Measurements from ENCODE around the gene PRDM16. TPM values are rescaled to one million over a fixed set of nuclear protein-coding genes. Genes with fewer than 3 reads are reported as not detected.

The PRDM16 gene
- total and polyA plus RNA-seq, 2 experiments from 2014 or later: 0.14 to 0.16 TPM

DNA sequence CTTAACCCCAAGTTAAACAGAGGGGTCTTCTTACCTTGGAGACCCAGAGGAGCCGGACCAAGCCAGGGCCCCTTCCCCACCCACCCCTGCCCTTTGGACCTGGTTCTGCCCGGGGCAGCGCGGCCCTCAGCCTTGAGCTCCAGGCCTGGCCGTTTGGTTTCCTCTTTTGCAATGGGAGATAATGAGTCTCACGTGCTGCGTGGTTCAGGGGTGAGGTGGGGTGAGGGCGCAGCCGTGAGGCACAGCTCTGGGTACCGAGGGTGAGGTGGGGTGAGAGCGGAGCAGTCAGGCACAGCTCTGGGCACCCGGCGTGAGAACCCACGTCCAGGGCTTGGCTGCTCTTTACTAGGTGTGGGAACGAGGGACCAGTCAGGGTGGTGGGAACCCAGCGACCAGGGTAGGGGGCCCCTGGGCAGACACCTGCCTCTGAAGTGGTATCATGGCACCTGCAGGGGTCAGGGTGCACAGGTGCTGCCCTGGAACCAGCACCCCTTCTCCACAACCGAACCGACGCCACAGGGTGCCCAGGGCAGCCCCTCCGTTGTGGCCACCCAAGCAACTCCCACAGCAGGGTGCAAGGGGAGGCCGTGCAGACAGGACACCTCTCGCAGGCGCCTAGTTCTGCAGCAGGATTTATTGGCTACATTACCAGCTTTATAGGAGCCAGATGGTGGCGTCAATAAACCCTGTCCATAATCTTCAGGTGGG, 182.2 kb downstream of the PRDM16 start:
- no peak for TF ChIP-seq ZNF331 (CRISPR knock-in tag; IDR thresholded peaks at IDR 0.05; ENCODE audit: low read depth)
- TF ChIP-seq EZH2 (IDR thresholded peaks at IDR 0.05; ENCODE audit: low read depth, unreplicated experiment): no peak
- Histone ChIP-seq H3K27ac (ENCODE audit: low read depth) (no peak overlapping the region), H3K4me2 (no peak overlapping the region), H3K79me2 (replicated peaks; ENCODE audit: insufficient read depth) (no peaks in the 10 kb centered on the region), H3K36me3 (ENCODE audit: insufficient read depth) (no peaks in the 10 kb centered on the region), H3K4me3 (no peak overlapping the region), H3F3A (replicated peaks; ENCODE audit: low read depth) (0 out of 2 replicates have a peak, but pooled peaks cover 2% of the 10 kb centered on the region), H4K20me1 (replicated peaks; ENCODE audit: insufficient read depth) (no peaks in the 10 kb centered on the region), H3K4me1 (ENCODE audit: insufficient read depth) (peaks cover 15% of the 10 kb centered on the region; the same call in 1 of the 2 replicates), H3K27me3 (ENCODE audit: insufficient read depth) (no peaks in the 10 kb centered on the region; the same call in 1 of the 2 replicates), H2AFZ (no peak overlapping the region), H3K9me2 (ENCODE audit: insufficient read depth) (no peaks in the 10 kb centered on the region)
- Mint-ChIP-seq H3K36me3 (ENCODE audit: low read depth) (no peaks in the 10 kb centered on the region), H3K27me3 (ENCODE audit: insufficient read depth, low read depth, poor library complexity) (peaks cover 13% of the 10 kb centered on the region), H3K4me1 (peaks cover 16% of the 10 kb centered on the region), H3K27ac (no peak overlapping the region), H3K4me3 (no peak overlapping the region), H3K9me3 (no peaks in the 10 kb centered on the region; the same call in 2 of the 3 replicates)
- DNase-seq (ENCODE audit: low spot score) (no peak), ATAC-seq (no peak)

DNA sequence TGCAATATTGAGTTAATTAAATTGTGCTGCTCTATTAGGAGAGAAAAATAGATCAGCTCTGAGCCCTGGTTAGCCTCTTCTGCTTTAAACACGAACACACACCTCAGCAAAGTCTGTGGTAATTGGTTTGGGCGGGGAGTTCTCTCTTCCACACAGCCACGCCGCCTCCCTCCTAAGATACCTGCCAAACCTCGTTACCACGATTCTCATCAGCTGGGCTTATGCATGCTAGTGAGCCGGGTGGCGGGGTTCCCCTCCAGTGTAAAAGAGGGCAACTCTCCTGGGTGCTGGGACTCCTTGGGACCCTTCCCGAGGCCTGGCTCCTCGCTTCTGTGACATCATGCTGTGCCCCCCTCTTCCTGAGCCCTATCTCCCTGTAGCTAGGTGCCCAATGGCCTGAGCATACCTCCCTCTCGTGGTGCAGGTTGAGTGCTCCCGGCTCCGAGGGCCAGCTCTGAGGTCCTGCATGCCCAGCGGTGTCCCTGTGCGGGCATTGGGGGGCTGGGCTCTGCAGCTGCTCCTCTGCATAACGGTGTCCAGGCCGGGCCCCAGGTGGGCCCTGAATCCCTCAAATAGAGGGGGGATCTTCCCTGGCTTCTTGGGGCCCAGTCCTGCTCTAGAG, 182.9 kb downstream of the PRDM16 start:
- Mint-ChIP-seq H3K4me3 (no peak overlapping the region), H3K4me1 (peaks cover 15% of the 10 kb centered on the region), H3K36me3 (ENCODE audit: low read depth) (no peaks in the 10 kb centered on the region), H3K9me3 (no peaks in the 10 kb centered on the region; the same call in 2 of the 3 replicates), H3K27ac (no peak overlapping the region), H3K27me3 (ENCODE audit: insufficient read depth, low read depth, poor library complexity) (peaks cover 14% of the 10 kb centered on the region)
- no peak overlapping the region for H3K27ac ChIP-seq (ENCODE audit: low read depth)
- no peaks in the 10 kb centered on the region; the same call in 1 of the 2 replicates for H3K27me3 ChIP-seq (ENCODE audit: insufficient read depth)
- no peaks in the 10 kb centered on the region for H3K9me2 ChIP-seq (ENCODE audit: insufficient read depth)
- H3K4me1 ChIP-seq (ENCODE audit: insufficient read depth): peaks cover 15% of the 10 kb centered on the region; the same call in 1 of the 2 replicates
- H2AFZ ChIP-seq: no peak overlapping the region
- H3K36me3 ChIP-seq (ENCODE audit: insufficient read depth): no peaks in the 10 kb centered on the region
- no peak overlapping the region for H3K4me3 ChIP-seq
- H4K20me1 ChIP-seq (replicated peaks; ENCODE audit: insufficient read depth): no peaks in the 10 kb centered on the region
- 0 out of 2 replicates have a peak, but pooled peaks cover 2% of the 10 kb centered on the region for H3F3A ChIP-seq (replicated peaks; ENCODE audit: low read depth)
- H3K4me2 ChIP-seq: no peak overlapping the region
- H3K79me2 ChIP-seq (replicated peaks; ENCODE audit: insufficient read depth): no peaks in the 10 kb centered on the region
- DNase-seq (ENCODE audit: low spot score): no peak
- no peak for ATAC-seq
- TF ChIP-seq, protein P1, sequence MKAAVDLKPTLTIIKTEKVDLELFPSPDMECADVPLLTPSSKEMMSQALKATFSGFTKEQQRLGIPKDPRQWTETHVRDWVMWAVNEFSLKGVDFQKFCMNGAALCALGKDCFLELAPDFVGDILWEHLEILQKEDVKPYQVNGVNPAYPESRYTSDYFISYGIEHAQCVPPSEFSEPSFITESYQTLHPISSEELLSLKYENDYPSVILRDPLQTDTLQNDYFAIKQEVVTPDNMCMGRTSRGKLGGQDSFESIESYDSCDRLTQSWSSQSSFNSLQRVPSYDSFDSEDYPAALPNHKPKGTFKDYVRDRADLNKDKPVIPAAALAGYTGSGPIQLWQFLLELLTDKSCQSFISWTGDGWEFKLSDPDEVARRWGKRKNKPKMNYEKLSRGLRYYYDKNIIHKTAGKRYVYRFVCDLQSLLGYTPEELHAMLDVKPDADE (IDR thresholded peaks at IDR 0.05): no peak
- no peak for TF ChIP-seq NANOG (IDR thresholded peaks at IDR 0.05; ENCODE audit: borderline replicate concordance)
- TF ChIP-seq EZH2 (IDR thresholded peaks at IDR 0.05; ENCODE audit: low read depth, unreplicated experiment): no peak
- TF ChIP-seq, protein P2, sequence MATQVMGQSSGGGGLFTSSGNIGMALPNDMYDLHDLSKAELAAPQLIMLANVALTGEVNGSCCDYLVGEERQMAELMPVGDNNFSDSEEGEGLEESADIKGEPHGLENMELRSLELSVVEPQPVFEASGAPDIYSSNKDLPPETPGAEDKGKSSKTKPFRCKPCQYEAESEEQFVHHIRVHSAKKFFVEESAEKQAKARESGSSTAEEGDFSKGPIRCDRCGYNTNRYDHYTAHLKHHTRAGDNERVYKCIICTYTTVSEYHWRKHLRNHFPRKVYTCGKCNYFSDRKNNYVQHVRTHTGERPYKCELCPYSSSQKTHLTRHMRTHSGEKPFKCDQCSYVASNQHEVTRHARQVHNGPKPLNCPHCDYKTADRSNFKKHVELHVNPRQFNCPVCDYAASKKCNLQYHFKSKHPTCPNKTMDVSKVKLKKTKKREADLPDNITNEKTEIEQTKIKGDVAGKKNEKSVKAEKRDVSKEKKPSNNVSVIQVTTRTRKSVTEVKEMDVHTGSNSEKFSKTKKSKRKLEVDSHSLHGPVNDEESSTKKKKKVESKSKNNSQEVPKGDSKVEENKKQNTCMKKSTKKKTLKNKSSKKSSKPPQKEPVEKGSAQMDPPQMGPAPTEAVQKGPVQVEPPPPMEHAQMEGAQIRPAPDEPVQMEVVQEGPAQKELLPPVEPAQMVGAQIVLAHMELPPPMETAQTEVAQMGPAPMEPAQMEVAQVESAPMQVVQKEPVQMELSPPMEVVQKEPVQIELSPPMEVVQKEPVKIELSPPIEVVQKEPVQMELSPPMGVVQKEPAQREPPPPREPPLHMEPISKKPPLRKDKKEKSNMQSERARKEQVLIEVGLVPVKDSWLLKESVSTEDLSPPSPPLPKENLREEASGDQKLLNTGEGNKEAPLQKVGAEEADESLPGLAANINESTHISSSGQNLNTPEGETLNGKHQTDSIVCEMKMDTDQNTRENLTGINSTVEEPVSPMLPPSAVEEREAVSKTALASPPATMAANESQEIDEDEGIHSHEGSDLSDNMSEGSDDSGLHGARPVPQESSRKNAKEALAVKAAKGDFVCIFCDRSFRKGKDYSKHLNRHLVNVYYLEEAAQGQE (IDR thresholded peaks at IDR 0.05; ENCODE audit: unreplicated experiment): no peak
- TF ChIP-seq POLR2AphosphoS5 (IDR thresholded peaks at IDR 0.05; ENCODE audit: low read depth): no peak
- no peak for TF ChIP-seq ZNF331 (CRISPR knock-in tag; IDR thresholded peaks at IDR 0.05; ENCODE audit: low read depth)
- TF ChIP-seq, protein P3, sequence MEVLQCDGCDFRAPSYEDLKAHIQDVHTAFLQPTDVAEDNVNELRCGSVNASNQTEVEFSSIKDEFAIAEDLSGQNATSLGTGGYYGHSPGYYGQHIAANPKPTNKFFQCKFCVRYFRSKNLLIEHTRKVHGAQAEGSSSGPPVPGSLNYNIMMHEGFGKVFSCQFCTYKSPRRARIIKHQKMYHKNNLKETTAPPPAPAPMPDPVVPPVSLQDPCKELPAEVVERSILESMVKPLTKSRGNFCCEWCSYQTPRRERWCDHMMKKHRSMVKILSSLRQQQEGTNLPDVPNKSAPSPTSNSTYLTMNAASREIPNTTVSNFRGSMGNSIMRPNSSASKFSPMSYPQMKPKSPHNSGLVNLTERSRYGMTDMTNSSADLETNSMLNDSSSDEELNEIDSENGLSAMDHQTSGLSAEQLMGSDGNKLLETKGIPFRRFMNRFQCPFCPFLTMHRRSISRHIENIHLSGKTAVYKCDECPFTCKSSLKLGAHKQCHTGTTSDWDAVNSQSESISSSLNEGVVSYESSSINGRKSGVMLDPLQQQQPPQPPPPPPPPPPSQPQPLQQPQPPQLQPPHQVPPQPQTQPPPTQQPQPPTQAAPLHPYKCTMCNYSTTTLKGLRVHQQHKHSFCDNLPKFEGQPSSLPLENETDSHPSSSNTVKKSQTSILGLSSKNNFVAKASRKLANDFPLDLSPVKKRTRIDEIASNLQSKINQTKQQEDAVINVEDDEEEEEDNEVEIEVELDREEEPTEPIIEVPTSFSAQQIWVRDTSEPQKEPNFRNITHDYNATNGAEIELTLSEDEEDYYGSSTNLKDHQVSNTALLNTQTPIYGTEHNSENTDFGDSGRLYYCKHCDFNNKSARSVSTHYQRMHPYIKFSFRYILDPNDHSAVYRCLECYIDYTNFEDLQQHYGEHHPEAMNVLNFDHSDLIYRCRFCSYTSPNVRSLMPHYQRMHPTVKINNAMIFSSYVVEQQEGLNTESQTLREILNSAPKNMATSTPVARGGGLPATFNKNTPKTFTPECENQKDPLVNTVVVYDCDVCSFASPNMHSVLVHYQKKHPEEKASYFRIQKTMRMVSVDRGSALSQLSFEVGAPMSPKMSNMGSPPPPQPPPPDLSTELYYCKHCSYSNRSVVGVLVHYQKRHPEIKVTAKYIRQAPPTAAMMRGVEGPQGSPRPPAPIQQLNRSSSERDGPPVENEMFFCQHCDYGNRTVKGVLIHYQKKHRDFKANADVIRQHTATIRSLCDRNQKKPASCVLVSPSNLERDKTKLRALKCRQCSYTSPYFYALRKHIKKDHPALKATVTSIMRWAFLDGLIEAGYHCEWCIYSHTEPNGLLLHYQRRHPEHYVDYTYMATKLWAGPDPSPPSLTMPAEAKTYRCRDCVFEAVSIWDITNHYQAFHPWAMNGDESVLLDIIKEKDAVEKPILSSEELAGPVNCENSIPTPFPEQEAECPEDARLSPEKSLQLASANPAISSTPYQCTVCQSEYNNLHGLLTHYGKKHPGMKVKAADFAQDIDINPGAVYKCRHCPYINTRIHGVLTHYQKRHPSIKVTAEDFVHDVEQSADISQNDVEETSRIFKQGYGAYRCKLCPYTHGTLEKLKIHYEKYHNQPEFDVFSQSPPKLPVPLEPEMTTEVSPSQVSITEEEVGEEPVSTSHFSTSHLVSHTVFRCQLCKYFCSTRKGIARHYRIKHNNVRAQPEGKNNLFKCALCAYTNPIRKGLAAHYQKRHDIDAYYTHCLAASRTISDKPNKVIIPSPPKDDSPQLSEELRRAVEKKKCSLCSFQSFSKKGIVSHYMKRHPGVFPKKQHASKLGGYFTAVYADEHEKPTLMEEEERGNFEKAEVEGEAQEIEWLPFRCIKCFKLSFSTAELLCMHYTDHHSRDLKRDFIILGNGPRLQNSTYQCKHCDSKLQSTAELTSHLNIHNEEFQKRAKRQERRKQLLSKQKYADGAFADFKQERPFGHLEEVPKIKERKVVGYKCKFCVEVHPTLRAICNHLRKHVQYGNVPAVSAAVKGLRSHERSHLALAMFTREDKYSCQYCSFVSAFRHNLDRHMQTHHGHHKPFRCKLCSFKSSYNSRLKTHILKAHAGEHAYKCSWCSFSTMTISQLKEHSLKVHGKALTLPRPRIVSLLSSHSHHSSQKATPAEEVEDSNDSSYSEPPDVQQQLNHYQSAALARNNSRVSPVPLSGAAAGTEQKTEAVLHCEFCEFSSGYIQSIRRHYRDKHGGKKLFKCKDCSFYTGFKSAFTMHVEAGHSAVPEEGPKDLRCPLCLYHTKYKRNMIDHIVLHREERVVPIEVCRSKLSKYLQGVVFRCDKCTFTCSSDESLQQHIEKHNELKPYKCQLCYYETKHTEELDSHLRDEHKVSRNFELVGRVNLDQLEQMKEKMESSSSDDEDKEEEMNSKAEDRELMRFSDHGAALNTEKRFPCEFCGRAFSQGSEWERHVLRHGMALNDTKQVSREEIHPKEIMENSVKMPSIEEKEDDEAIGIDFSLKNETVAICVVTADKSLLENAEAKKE (CRISPR knock-in tag; IDR thresholded peaks at IDR 0.05): no peak
- no peak for TF ChIP-seq JUNB (IDR thresholded peaks at IDR 0.05; ENCODE audit: unreplicated experiment)
- no peak for TF ChIP-seq ZNF114 (CRISPR knock-in tag; IDR thresholded peaks at IDR 0.05)

Measured in GM23338 (cell line).